HCT116 (cell line): ENCODE measurements around the gene SCN1B. TPM values are rescaled to one million over a fixed set of nuclear protein-coding genes. Genes with fewer than 3 reads are reported as not detected.

ENCODE experiments used
- ATAC-seq: fragments of 200-7000 bp; cut with Tn5 transposase; 2 replicates; pipeline ENCODE4 v1.9.1; 2020; ENCODE audit warnings: mild to moderate bottlenecking, moderate library complexity
- BruUV-seq: library from RNA; stranded (reverse); fragments of 400-500 nt; replicated peaks from 2 replicates; lab custom pipeline; 2021; lab: Mats Ljungman, UMichigan
- CTCF ChIA-PET: fragments of 300-600 bp; sonication (Branson Sonifier 250); formaldehyde crosslinking; loops from one replicate; lab custom pipeline; 2021; ENCODE audit warnings: antibody characterized with exemption; lab: Charles Lee
- POLR2A ChIA-PET: fragments of 300-600, 350-600 bp; sonication (Branson Sonifier 250); formaldehyde crosslinking; loops from one replicate; lab custom pipeline; 2021; ENCODE audit warnings: antibody characterized with exemption; lab: Charles Lee
- RAD21 ChIA-PET, 2 experiments: fragments of 300-600 bp; sonication (Branson Sonifier 250); formaldehyde crosslinking; loops; one replicate each; lab custom pipeline; 2023; ENCODE audit warnings: low total read pairs in 2 of 2; ENCODE audit not compliant: uncharacterized antibody in 2 of 2, unreplicated experiment in 2 of 2, low non-redundant PET in 1 of 2; lab: Charles Lee
- DNase-seq: peaks from one replicate; pipeline ENCODE4 v3.0.0-alpha.2; 2010; ENCODE audit warnings: low read depth, low spot score
- H2AFZ ChIP-seq: fragments of 200-600 bp; shearing (Covaris generic), sonication (generic); 2 replicates; pipeline ENCODE4 v1.6.1; 2017; ENCODE audit warnings: low read depth, mixed run types, mixed read lengths, antibody characterized with exemption, low read length; ENCODE audit not compliant: poor library complexity, severe bottlenecking
- H3K27ac ChIP-seq: 2 replicates; pipeline ENCODE4 v1.5.1; 2012; ENCODE audit warnings: low read depth, low read length
- H3K27me3 ChIP-seq: fragments of 200-600 bp; sonication (generic); 2 replicates; pipeline ENCODE4 v1.6.1; 2016; ENCODE audit warnings: mixed run types, low read length, mixed read lengths; ENCODE audit not compliant: insufficient read depth
- H3K36me3 ChIP-seq, 2 experiments: fragments of 200-500 bp in 1 of 2; fragments of 200-600 bp in 1 of 2; sonication (Bioruptor generic) in 1 of 2; sonication (generic) in 1 of 2; 2 replicates each; pipeline versions ENCODE4 v1.5.1 to v1.6.1; 2014 to 2016; ENCODE audit warnings: low read length in 2 of 2, inconsistent platforms in 1 of 2, mixed read lengths in 1 of 2, mixed run types in 1 of 2; ENCODE audit not compliant: insufficient read depth in 2 of 2, control insufficient read depth in 1 of 2
- H3K4me1 ChIP-seq, 2 experiments: fragments of 200-600 bp in 1 of 2; sonication (generic) in 1 of 2; 2 replicates each; pipeline versions ENCODE4 v1.5.1 to v1.6.1; 2012 to 2017; ENCODE audit warnings: low read length in 2 of 2, inconsistent platforms in 1 of 2, mild to moderate bottlenecking in 1 of 2, mixed read lengths in 1 of 2, mixed run types in 1 of 2, moderate library complexity in 1 of 2; ENCODE audit not compliant: insufficient read depth in 2 of 2, control insufficient read depth in 1 of 2
- H3K4me2 ChIP-seq: fragments of 200-600 bp; sonication (generic); 2 replicates; pipeline ENCODE4 v1.6.1; 2017; ENCODE audit warnings: mixed run types, low read length, mixed read lengths
- H3K4me3 ChIP-seq, 2 experiments: fragments of 200-600 bp in 1 of 2; sonication (generic) in 1 of 2; replicated peaks in 1 of 2; 2 replicates each; pipeline ENCODE4 v1.5.1; 2011 to 2016; ENCODE audit warnings: low read length in 2 of 2, control low read depth in 1 of 2, low read depth in 1 of 2, mild to moderate bottlenecking in 1 of 2, mixed read lengths in 1 of 2, mixed run types in 1 of 2
- H3K79me2 ChIP-seq: fragments of 200-600 bp; sonication (generic); 2 replicates; pipeline ENCODE4 v1.6.1; 2017; ENCODE audit warnings: mild to moderate bottlenecking, mixed run types, low read length, moderate library complexity, mixed read lengths; ENCODE audit not compliant: insufficient read depth
- H3K9ac ChIP-seq: fragments of 200-600 bp; sonication (generic); 2 replicates; pipeline ENCODE4 v1.6.1; 2016; ENCODE audit warnings: low read length, mixed read lengths
- H3K9me2 ChIP-seq: fragments of 200-600 bp; sonication (generic), shearing (Covaris generic); 2 replicates; pipeline ENCODE4 v1.6.1; 2017; ENCODE audit warnings: mixed run types, mild to moderate bottlenecking, moderate library complexity; ENCODE audit not compliant: insufficient read depth
- H3K9me3 ChIP-seq, 2 experiments: fragments of 200-500 bp in 1 of 2; fragments of 200-600 bp in 1 of 2; sonication (Bioruptor generic) in 1 of 2; sonication (generic) in 1 of 2; 2 replicates each; pipeline ENCODE4 v1.6.1; 2014 to 2017; ENCODE audit warnings: low read length in 2 of 2, mixed read lengths in 2 of 2, inconsistent platforms in 1 of 2, low read depth in 1 of 2, mild to moderate bottlenecking in 1 of 2, mixed run types in 1 of 2, moderate library complexity in 1 of 2; ENCODE audit not compliant: control insufficient read depth in 1 of 2, insufficient read depth in 1 of 2
- H4K20me1 ChIP-seq: fragments of 200-600 bp; sonication (generic), shearing (Covaris generic); 2 replicates; pipeline ENCODE4 v1.6.1; 2017; ENCODE audit warnings: mixed run types, mild to moderate bottlenecking, moderate library complexity; ENCODE audit not compliant: insufficient read depth
- EGR1 ChIP-seq: IDR thresholded peaks from 2 replicates; pipeline ENCODE4 v1.6.1; 2012; ENCODE audit warnings: low read depth
- YY1 ChIP-seq: IDR thresholded peaks from 2 replicates; pipeline ENCODE4 v1.6.1; 2011; ENCODE audit warnings: low read length, low read depth, moderate library complexity, mild to moderate bottlenecking; ENCODE audit not compliant: insufficient replicate concordance; ENCODE audit errors: extremely low read depth
- intact Hi-C: fragments of 100-400 bp; cut with micrococcal nuclease; formaldehyde crosslinking; loops from 2 replicates; pipeline ENCODE4 v1.10.0; 2022
- total RNA-seq: library from RNA; stranded (reverse); gene quantifications from one replicate; pipeline ENCODE4 v1.2.1, GENCODE V29; 2021; ENCODE audit not compliant: unreplicated experiment
- TF ChIP-seq, protein P1 (sequence below), 3 experiments: fragments of 200-600 bp in 1 of 3; sonication (generic) in 1 of 3; IDR thresholded peaks in 2 of 3; conservative IDR thresholded peaks in 1 of 3; 2 replicates each; pipeline ENCODE4 v1.5.1; 2012 to 2017; ENCODE audit warnings: low read depth in 2 of 3, low read length in 2 of 3, antibody characterized with exemption in 1 of 3, borderline replicate concordance in 1 of 3, control low read depth in 1 of 3, mild to moderate bottlenecking in 1 of 3, mixed read lengths in 1 of 3, mixed run types in 1 of 3, moderate library complexity in 1 of 3; ENCODE audit not compliant: insufficient read depth in 1 of 3

SCN1B gene
- total RNA-seq, 1 experiment from 2014 or later = 6.6 TPM

DNA sequence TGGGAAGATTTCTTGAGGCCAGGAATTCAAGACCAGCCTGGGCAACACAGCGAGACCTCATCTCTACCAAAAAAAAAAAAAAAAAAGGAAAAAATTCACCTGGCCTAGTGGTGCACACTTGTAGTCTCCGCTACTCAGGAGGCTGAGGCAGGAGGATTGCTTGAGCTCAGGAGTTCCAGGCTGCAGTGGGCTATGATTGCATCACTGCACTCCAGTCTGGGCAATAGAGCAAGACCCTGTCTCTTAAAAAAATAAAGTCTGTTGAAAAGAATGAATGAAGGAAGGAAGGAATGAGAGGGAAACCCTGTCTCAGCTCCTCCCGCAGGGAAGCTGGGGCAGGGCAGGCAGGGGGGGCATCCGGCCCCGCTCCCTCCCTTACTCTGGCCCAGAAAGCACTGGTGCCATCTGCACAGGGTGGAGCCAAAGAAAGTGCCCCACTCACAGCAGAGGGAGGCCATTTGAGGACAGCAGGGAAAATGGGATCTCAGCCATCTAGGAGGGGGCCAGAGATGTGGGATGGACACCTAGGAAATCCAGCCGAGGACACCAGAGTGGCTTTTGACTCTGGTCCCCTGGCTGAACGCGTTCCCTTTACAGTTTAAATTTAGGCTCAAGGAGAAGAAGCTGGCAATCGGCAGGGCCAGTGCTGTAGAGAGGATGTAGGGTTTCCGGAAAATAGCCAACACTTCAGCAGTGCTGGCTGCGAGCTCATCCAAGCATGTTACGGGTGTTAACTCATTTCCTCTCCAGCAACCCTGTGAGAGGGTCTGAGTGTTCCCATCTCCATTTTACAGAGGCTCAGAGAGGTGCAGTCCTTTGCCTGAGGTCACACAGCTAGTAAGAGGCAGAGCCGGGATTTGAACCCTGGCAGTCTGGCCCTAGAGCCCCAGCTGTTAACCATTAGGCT, 7.7 kb downstream of the SCN1B start:
- ChIA-PET CTCF (interaction anchor here (0.7 to 1.3 kb wide), 2 partner anchors 10 to 18 kb away, joined by 3 to 4 read pairs; no protein-coding TSS in a partner anchor), POLR2A (no interaction called here), RAD21 (no interaction called here)
- intact Hi-C loops = no loop called here
- H3K9ac ChIP-seq = no peak overlapping the region
- no peaks in the 10 kb centered on the region for H3K27me3 ChIP-seq
- TF ChIP-seq, protein P1, sequence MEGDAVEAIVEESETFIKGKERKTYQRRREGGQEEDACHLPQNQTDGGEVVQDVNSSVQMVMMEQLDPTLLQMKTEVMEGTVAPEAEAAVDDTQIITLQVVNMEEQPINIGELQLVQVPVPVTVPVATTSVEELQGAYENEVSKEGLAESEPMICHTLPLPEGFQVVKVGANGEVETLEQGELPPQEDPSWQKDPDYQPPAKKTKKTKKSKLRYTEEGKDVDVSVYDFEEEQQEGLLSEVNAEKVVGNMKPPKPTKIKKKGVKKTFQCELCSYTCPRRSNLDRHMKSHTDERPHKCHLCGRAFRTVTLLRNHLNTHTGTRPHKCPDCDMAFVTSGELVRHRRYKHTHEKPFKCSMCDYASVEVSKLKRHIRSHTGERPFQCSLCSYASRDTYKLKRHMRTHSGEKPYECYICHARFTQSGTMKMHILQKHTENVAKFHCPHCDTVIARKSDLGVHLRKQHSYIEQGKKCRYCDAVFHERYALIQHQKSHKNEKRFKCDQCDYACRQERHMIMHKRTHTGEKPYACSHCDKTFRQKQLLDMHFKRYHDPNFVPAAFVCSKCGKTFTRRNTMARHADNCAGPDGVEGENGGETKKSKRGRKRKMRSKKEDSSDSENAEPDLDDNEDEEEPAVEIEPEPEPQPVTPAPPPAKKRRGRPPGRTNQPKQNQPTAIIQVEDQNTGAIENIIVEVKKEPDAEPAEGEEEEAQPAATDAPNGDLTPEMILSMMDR (IDR thresholded peaks at IDR 0.05 in 2 of 3, conservative IDR thresholded peaks at IDR 0.05 in 1 of 3; ENCODE audit: borderline replicate concordance in 1 of 3, insufficient read depth in 1 of 3, low read depth in 2 of 3, low read length in 2 of 3) = no peak
- no peaks in the 10 kb centered on the region; a peak in 1 of 4 replicates for H3K36me3 ChIP-seq
- no peak overlapping the region for H3K27ac ChIP-seq
- no peak overlapping the region for H2AFZ ChIP-seq
- no peak overlapping the region for H3K4me3 ChIP-seq
- ATAC-seq = 0 out of 2 replicates have a peak, but pooled peaks have one; percentile 41
- no peaks in the 10 kb centered on the region for H3K4me1 ChIP-seq
- no peaks in the 10 kb centered on the region for H4K20me1 ChIP-seq
- BruUV-seq = no TSS peak
- no peak for DNase-seq
- no peaks in the 10 kb centered on the region for H3K9me3 ChIP-seq
- no peak overlapping the region for H3K4me2 ChIP-seq
- H3K79me2 ChIP-seq = no peaks in the 10 kb centered on the region
- no peaks in the 10 kb centered on the region for H3K9me2 ChIP-seq

DNA sequence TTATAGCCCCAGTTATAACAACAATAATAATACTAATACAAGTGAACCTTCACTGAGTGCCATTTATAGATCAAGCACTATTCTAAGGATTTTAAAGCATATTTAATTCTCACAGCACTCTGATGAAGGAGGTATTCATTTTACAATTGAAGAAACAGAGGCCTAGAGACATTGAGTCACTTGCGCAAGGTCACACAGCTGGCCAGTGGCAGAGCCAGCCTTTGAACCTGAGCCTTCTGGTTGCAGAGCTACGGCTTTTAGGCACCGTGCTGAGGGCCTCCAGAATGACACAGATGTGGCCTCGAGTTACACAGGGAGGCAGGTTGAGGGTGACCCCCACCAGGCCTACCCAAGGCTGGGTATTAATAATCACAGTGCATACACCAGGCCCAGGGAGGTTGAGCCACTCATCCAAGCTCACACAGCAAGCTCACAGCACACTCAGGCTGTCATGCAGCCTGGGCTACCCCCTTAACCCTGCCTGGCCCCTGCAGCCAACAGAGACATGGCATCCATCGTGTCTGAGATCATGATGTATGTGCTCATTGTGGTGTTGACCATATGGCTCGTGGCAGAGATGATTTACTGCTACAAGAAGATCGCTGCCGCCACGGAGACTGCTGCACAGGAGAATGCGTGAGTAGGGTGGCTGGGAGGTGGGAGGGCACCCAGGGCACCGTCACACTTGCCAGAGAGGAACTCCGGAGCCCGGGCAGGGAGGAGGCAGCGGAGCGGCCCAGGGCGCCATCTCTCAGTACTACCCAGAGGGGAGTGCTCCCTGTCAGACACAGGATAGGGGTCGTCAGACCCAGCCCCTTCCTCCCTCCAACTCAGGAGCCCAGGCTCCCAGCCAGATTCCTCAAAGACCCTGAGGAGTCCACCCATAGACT, 8.6 kb downstream of the SCN1B start:
- Histone ChIP-seq H3K27me3 (no peaks in the 10 kb centered on the region), H3K4me1 (no peaks in the 10 kb centered on the region), H2AFZ (no peak overlapping the region), H3K79me2 (no peaks in the 10 kb centered on the region), H3K4me2 (no peak overlapping the region), H3K9me2 (no peaks in the 10 kb centered on the region), H3K4me3 (no peak overlapping the region), H3K9me3 (no peaks in the 10 kb centered on the region), H4K20me1 (no peaks in the 10 kb centered on the region), H3K36me3 (no peaks in the 10 kb centered on the region), H3K9ac (no peak overlapping the region), H3K27ac (no peak overlapping the region)
- RAD21 ChIA-PET = no interaction called here
- no peak for TF ChIP-seq YY1
- TF ChIP-seq EGR1 = no peak
- CTCF ChIA-PET = interaction anchor here (0.7 to 1.3 kb wide), 2 partner anchors 9 to 17 kb away, joined by 3 to 4 read pairs; no protein-coding TSS in a partner anchor
- ATAC-seq = no peak
- intact Hi-C loops = no loop called here
- DNase-seq = no peak
- POLR2A ChIA-PET = no interaction called here
- BruUV-seq = no TSS peak
